ENCODE data around the gene TBC1D10B. TPM values are rescaled to one million over a fixed set of nuclear protein-coding genes. Genes with fewer than 3 reads are reported as not detected.
"Not testable (repeated sequence)": the region's sequence is repeated elsewhere in the genome, so short reads cannot be mapped to it uniquely, and the experiment has no call there.

TBC1D10B gene
- total RNA-seq, 3 donors from 2014 or later: 46.4 to 48.8 (median 47.5) TPM

- DNase-seq (peak in 1 of 3 donors; percentile 52), ATAC-seq (no peak)
- no peak for TF ChIP-seq CTCF (IDR thresholded peaks at IDR 0.05)
- no peak overlapping the region for H3K4me3 ChIP-seq
- H3K4me1 ChIP-seq (ENCODE audit: low read depth): peaks cover 13% of the 10 kb centered on the region
- no peaks in the 10 kb centered on the region for H3K9me3 ChIP-seq
- intact Hi-C loops (cut with DNase I, micrococcal nuclease): no loop called here
- no peaks in the 10 kb centered on the region for H3K36me3 ChIP-seq (ENCODE audit: low read depth)
Observed at GRCh38 chr16:30397776-30398660, 27.7 kb upstream of the TBC1D10B start.

- TF ChIP-seq CTCF (IDR thresholded peaks at IDR 0.05): no peak
- ATAC-seq (no peak), DNase-seq (no peak)
- H3K9me3 ChIP-seq: no peaks in the 10 kb centered on the region
- no peaks in the 10 kb centered on the region for H3K36me3 ChIP-seq (ENCODE audit: low read depth)
- intact Hi-C loops (cut with DNase I, micrococcal nuclease): no loop called here
- peaks cover 13% of the 10 kb centered on the region for H3K4me1 ChIP-seq (ENCODE audit: low read depth)
- H3K4me3 ChIP-seq: no peak overlapping the region
Observed at GRCh38 chr16:30397056-30397455, 26.8 kb upstream of the TBC1D10B start.

- intact Hi-C loops (cut with DNase I, micrococcal nuclease); H3K36me3 ChIP-seq (ENCODE audit: low read depth); DNase-seq; ATAC-seq; H3K9me3 ChIP-seq; H3K4me3 ChIP-seq: not testable (repeated sequence)
- H3K4me1 ChIP-seq (ENCODE audit: low read depth): peaks cover 13% of the 10 kb centered on the region
Observed at GRCh38 chr16:30396627-30397026, 26.3 kb upstream of the TBC1D10B start.

GRCh38 chr16:30395992-30396585, 25.8 kb upstream of the TBC1D10B start:
- intact Hi-C loops (cut with DNase I, micrococcal nuclease): no loop called here

GRCh38 chr16:30395155-30395991, 25.1 kb upstream of the TBC1D10B start, which contains the start of gene ZNF48:
Gene ZNF48, plus strand, starts transcription at chr16:30395420. Its CDS starts 375 bp downstream, at chr16:30395795.
- H3K36me3 ChIP-seq (ENCODE audit: low read depth): no peaks in the 10 kb centered on the region
- ATAC-seq (peak; percentile 92), DNase-seq (peak; percentile 86 to 90 (median 88))
- peaks cover 13% of the 10 kb centered on the region for H3K4me1 ChIP-seq (ENCODE audit: low read depth)
- peak within 1 kb of the TSS; percentile 72 for H3K4me3 ChIP-seq
- peak; percentile 44 for TF ChIP-seq CTCF (IDR thresholded peaks at IDR 0.05)
- intact Hi-C loops (cut with DNase I, micrococcal nuclease): no loop called here
- H3K9me3 ChIP-seq: no peaks in the 10 kb centered on the region

More at GRCh38 chr16:30395992-30396585, 25.8 kb upstream of the TBC1D10B start:
- DNase-seq: no peak
- no peak for ATAC-seq
- no peak for TF ChIP-seq CTCF (IDR thresholded peaks at IDR 0.05)
- Histone ChIP-seq H3K4me1 (ENCODE audit: low read depth) (peaks cover 13% of the 10 kb centered on the region), H3K9me3 (no peaks in the 10 kb centered on the region), H3K4me3 (peak overlapping the region; percentile 72), H3K36me3 (ENCODE audit: low read depth) (no peaks in the 10 kb centered on the region)

Measured in mucosa of descending colon (tissue), 3 donors.